ENCODE measurements around the gene BNC2. TPM values are rescaled to one million over a fixed set of nuclear protein-coding genes. Genes with fewer than 3 reads are reported as not detected.

Gene BNC2
- total RNA-seq, 2 experiments from 2014 or later: not detected

DNA sequence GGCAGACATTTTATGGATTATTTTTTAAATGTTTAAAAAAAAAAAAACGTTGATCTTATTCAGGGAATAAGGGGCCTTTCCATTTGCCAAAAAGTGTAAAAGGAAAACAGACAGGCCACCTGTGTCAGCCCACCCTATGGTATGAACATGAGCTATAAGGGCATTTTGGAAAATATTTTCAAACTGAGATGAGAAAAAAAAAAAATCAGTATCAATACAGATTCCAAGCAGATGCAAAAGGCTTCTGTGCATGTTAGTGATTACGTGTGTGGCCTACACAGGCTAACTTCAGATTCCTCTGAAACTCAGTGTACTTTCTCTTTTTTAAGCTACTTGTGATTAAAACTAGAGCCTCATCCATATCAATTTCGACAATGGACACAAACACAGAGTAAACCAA is 189.9 kb downstream of the BNC2 start:
- H3K36me3 ChIP-seq (ENCODE audit: insufficient read depth, low read length): no peaks in the 10 kb centered on the region
- H3K9me3 Mint-ChIP-seq: peaks cover 5% of the 10 kb centered on the region
- H3K4me1 ChIP-seq (ENCODE audit: insufficient read depth, low read length): no peaks in the 10 kb centered on the region
- no peak overlapping the region for H3K27ac Mint-ChIP-seq
- ChIA-PET CTCF (no interaction called here), POLR2A (no interaction called here)
- TF ChIP-seq, protein P1, sequence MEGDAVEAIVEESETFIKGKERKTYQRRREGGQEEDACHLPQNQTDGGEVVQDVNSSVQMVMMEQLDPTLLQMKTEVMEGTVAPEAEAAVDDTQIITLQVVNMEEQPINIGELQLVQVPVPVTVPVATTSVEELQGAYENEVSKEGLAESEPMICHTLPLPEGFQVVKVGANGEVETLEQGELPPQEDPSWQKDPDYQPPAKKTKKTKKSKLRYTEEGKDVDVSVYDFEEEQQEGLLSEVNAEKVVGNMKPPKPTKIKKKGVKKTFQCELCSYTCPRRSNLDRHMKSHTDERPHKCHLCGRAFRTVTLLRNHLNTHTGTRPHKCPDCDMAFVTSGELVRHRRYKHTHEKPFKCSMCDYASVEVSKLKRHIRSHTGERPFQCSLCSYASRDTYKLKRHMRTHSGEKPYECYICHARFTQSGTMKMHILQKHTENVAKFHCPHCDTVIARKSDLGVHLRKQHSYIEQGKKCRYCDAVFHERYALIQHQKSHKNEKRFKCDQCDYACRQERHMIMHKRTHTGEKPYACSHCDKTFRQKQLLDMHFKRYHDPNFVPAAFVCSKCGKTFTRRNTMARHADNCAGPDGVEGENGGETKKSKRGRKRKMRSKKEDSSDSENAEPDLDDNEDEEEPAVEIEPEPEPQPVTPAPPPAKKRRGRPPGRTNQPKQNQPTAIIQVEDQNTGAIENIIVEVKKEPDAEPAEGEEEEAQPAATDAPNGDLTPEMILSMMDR (IDR thresholded peaks at IDR 0.05): no peak
- H3K36me3 Mint-ChIP-seq (ENCODE audit: low read depth): no peaks in the 10 kb centered on the region
- ATAC-seq (ENCODE audit: poor library complexity) (no peak), DNase-seq (no peak)
- no peak overlapping the region for H3K27ac ChIP-seq (ENCODE audit: low read depth in 1 of 2, low read length in 2 of 2)
- intact Hi-C loops (cut with DNase I, micrococcal nuclease): no loop called here
- H3K4me3 ChIP-seq (ENCODE audit: low read length): no peak overlapping the region
- no peaks in the 10 kb centered on the region for H3K27me3 Mint-ChIP-seq
- no peaks in the 10 kb centered on the region for H3K27me3 ChIP-seq (ENCODE audit: control insufficient read depth in 1 of 2, insufficient read depth in 2 of 2, low read length in 2 of 2)
- H3K9me3 ChIP-seq (ENCODE audit: control insufficient read depth in 1 of 2, insufficient read depth in 1 of 2, low read length in 2 of 2): peaks cover 0 to 11% of the 10 kb centered on the region in 2 experiments
- no peak overlapping the region for H3K4me3 Mint-ChIP-seq
- H3K4me1 Mint-ChIP-seq (ENCODE audit: low read depth): no peaks in the 10 kb centered on the region

DNA sequence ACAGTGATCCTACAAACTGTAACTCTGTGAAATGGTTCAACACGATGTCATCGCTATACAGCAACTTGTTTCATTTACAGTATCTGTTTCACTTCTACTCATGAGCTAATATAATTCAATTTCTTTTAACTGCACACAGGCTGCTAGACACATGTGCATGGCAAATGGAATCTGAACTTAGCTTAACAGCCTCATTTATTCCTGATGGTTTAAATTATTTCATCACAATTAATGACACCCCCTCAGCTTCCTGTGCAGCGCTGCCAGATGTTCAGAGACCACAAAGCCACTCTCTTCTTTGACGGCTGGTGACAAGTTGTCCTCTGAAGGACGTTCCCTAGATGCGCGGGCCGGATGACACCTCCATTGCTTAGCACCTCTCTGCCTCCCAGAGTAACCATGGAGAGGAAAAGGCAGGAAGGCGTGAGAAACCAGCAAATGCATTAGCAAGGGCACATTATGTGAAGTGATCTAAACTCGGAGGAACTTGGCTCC is 191.1 kb downstream of the BNC2 start:
- Histone ChIP-seq H3K36me3 (ENCODE audit: insufficient read depth, low read length) (no peaks in the 10 kb centered on the region), H3K27me3 (ENCODE audit: control insufficient read depth in 1 of 2, insufficient read depth in 2 of 2, low read length in 2 of 2) (no peaks in the 10 kb centered on the region), H3K27ac (ENCODE audit: low read depth in 1 of 2, low read length in 2 of 2) (no peak overlapping the region), H3K4me3 (ENCODE audit: low read length) (no peak overlapping the region), H3K9me3 (ENCODE audit: control insufficient read depth in 1 of 2, insufficient read depth in 1 of 2, low read length in 2 of 2) (peaks cover 0 to 15% of the 10 kb centered on the region in 2 experiments), H3K4me1 (ENCODE audit: insufficient read depth, low read length) (no peaks in the 10 kb centered on the region)
- DNase-seq (no peak), ATAC-seq (ENCODE audit: poor library complexity) (no peak)
- ChIA-PET CTCF (no interaction called here), POLR2A (no interaction called here)
- intact Hi-C loops (cut with DNase I, micrococcal nuclease): no loop called here
- TF ChIP-seq, protein P1 (IDR thresholded peaks at IDR 0.05): no peak
- Mint-ChIP-seq H3K4me3 (no peak overlapping the region), H3K36me3 (ENCODE audit: low read depth) (no peaks in the 10 kb centered on the region), H3K27ac (no peak overlapping the region), H3K4me1 (ENCODE audit: low read depth) (no peaks in the 10 kb centered on the region), H3K27me3 (no peaks in the 10 kb centered on the region), H3K9me3 (peaks cover 5% of the 10 kb centered on the region)

DNA sequence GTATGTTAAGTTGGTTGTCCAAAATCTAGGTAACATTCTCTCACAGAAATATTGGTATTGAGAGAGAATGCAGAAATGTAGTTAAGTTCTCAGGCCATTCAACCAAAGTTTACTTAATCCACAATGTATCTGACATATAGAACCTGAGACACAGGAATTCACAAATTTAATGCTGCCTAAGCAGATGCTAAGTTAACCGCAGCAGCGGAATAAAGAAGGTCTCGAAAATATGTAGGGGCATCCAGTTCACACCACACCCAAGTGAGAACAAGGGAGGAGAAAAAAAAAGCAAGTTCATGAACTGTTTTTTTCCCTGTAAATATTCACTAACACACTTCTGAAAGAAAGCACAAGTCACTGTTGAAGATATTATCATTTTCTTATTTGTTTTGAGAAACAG is 194.0 kb downstream of the BNC2 start:
- H3K27ac Mint-ChIP-seq: no peak overlapping the region
- intact Hi-C loops (cut with DNase I, micrococcal nuclease): no loop called here
- H3K27me3 Mint-ChIP-seq: no peaks in the 10 kb centered on the region
- Histone ChIP-seq H3K27me3 (ENCODE audit: control insufficient read depth in 1 of 2, insufficient read depth in 2 of 2, low read length in 2 of 2) (no peaks in the 10 kb centered on the region), H3K4me1 (ENCODE audit: insufficient read depth, low read length) (no peaks in the 10 kb centered on the region), H3K9me3 (ENCODE audit: control insufficient read depth in 1 of 2, insufficient read depth in 1 of 2, low read length in 2 of 2) (peaks cover 0 to 19% of the 10 kb centered on the region in 2 experiments), H3K36me3 (ENCODE audit: insufficient read depth, low read length) (no peaks in the 10 kb centered on the region), H3K27ac (ENCODE audit: low read depth in 1 of 2, low read length in 2 of 2) (no peak overlapping the region), H3K4me3 (ENCODE audit: low read length) (no peak overlapping the region)
- H3K9me3 Mint-ChIP-seq: no peaks in the 10 kb centered on the region
- H3K4me3 Mint-ChIP-seq: no peak overlapping the region
- no peaks in the 10 kb centered on the region for H3K36me3 Mint-ChIP-seq (ENCODE audit: low read depth)
- ChIA-PET CTCF (no interaction called here), POLR2A (no interaction called here)
- ATAC-seq (ENCODE audit: poor library complexity) (no peak), DNase-seq (no peak)
- TF ChIP-seq, protein P1 (IDR thresholded peaks at IDR 0.05): no peak
- no peaks in the 10 kb centered on the region for H3K4me1 Mint-ChIP-seq (ENCODE audit: low read depth)
